ENCODE measurements around the gene BMF. TPM values are rescaled to one million over a fixed set of nuclear protein-coding genes. Genes with fewer than 3 reads are reported as not detected.

Gene BMF
- polyA plus RNA-seq, 1 donor from 2014 or later = 5.8 TPM

GRCh38 chr15:40072216-40072990, 36.3 kb downstream of the BMF start:
- Histone ChIP-seq H3F3A (ENCODE audit: insufficient read depth, low read length, poor library complexity, severe bottlenecking) (no peaks in the 10 kb centered on the region), H3K27me3 (ENCODE audit: insufficient read depth, low read depth, low read length) (no peaks in the 10 kb centered on the region), H3K9me3 (ENCODE audit: low read length) (no peaks in the 10 kb centered on the region), H3K9me2 (ENCODE audit: insufficient read depth, low read length) (no peaks in the 10 kb centered on the region), H3K4me3 (ENCODE audit: low read length) (no peak overlapping the region), H4K20me1 (ENCODE audit: insufficient read depth) (no peaks in the 10 kb centered on the region), H3K36me3 (ENCODE audit: insufficient read depth, low read length) (no peaks in the 10 kb centered on the region), H3K27ac (ENCODE audit: low read length) (no peak overlapping the region), H3K4me2 (ENCODE audit: low read length) (no peak overlapping the region), H3K9ac (ENCODE audit: low read length) (no peak overlapping the region), H2AFZ (ENCODE audit: low read depth, low read length) (no peak overlapping the region), H3K79me2 (replicated peaks; ENCODE audit: insufficient read depth, low read length) (no peaks in the 10 kb centered on the region)
- TF ChIP-seq RAD21 (conservative IDR thresholded peaks at IDR 0.05) = no peak
- TF ChIP-seq REST (IDR thresholded peaks at IDR 0.05; ENCODE audit: borderline replicate concordance) = no peak
- TF ChIP-seq MXI1 (conservative IDR thresholded peaks at IDR 0.05; ENCODE audit: poor library complexity, severe bottlenecking) = no peak
- no peak for TF ChIP-seq EZH2 (IDR thresholded peaks at IDR 0.05; ENCODE audit: borderline replicate concordance, insufficient read depth, low read length, poor library complexity, severe bottlenecking)
- no peak for TF ChIP-seq SMC3 (conservative IDR thresholded peaks at IDR 0.05; ENCODE audit: poor library complexity)
- TF ChIP-seq CTCF (IDR thresholded peaks at IDR 0.05; ENCODE audit: poor library complexity, severe bottlenecking) = no peak
- no peak for TF ChIP-seq POLR2AphosphoS5 (IDR thresholded peaks at IDR 0.05)
- TF ChIP-seq EP300 (conservative IDR thresholded peaks at IDR 0.05; ENCODE audit: poor library complexity, severe bottlenecking) = no peak
- TF ChIP-seq TAF1 (IDR thresholded peaks at IDR 0.05; ENCODE audit: low read depth) = no peak

- TF ChIP-seq CTCF (IDR thresholded peaks at IDR 0.05; ENCODE audit: poor library complexity, severe bottlenecking) = no peak
- TF ChIP-seq EZH2 (IDR thresholded peaks at IDR 0.05; ENCODE audit: borderline replicate concordance, insufficient read depth, low read length, poor library complexity, severe bottlenecking) = no peak
- TF ChIP-seq SMC3 (conservative IDR thresholded peaks at IDR 0.05; ENCODE audit: poor library complexity) = no peak
- no peak for TF ChIP-seq MXI1 (conservative IDR thresholded peaks at IDR 0.05; ENCODE audit: poor library complexity, severe bottlenecking)
- no peak for TF ChIP-seq TAF1 (IDR thresholded peaks at IDR 0.05; ENCODE audit: low read depth)
- Histone ChIP-seq H3K36me3 (ENCODE audit: insufficient read depth, low read length) (no peaks in the 10 kb centered on the region), H3K27ac (ENCODE audit: low read length) (no peak overlapping the region), H3F3A (ENCODE audit: insufficient read depth, low read length, poor library complexity, severe bottlenecking) (no peaks in the 10 kb centered on the region), H3K9me2 (ENCODE audit: insufficient read depth, low read length) (no peaks in the 10 kb centered on the region), H2AFZ (ENCODE audit: low read depth, low read length) (no peak overlapping the region), H3K4me3 (ENCODE audit: low read length) (no peak overlapping the region), H3K27me3 (ENCODE audit: insufficient read depth, low read depth, low read length) (no peaks in the 10 kb centered on the region), H3K9me3 (ENCODE audit: low read length) (no peaks in the 10 kb centered on the region), H3K9ac (ENCODE audit: low read length) (no peak overlapping the region), H4K20me1 (ENCODE audit: insufficient read depth) (no peaks in the 10 kb centered on the region), H3K4me2 (ENCODE audit: low read length) (no peak overlapping the region), H3K79me2 (replicated peaks; ENCODE audit: insufficient read depth, low read length) (no peaks in the 10 kb centered on the region)
Observed at GRCh38 chr15:40070608-40071218, 38.0 kb downstream of the BMF start.
